SK-N-SH (cell line): Measurements from ENCODE around the gene MAPKAPK3. TPM values are rescaled to one million over a fixed set of nuclear protein-coding genes. Genes with fewer than 3 reads are reported as not detected.

Source experiments
- CTCF ChIA-PET: fragments of 300-600, 350-600 bp; formaldehyde crosslinking; extraction: SDS; loops from one replicate; lab custom pipeline; 2021; lab: Yijun Ruan, JAX
- POLR2A ChIA-PET: fragments of 350-600 bp; sonication (Branson Sonifier 250); formaldehyde crosslinking; extraction: SDS; loops from one replicate; lab custom pipeline; 2020; ENCODE audit warnings: antibody characterized with exemption, inconsistent platforms; lab: Yijun Ruan, JAX
- DNase-seq: peaks from one replicate; pipeline ENCODE4 v3.0.0; 2012
- H2AFZ ChIP-seq: fragments of 200-600 bp; sonication (generic); 2 replicates; pipeline ENCODE4 v1.8.1; 2016; ENCODE audit warnings: antibody characterized with exemption, mild to moderate bottlenecking, low read depth
- H3F3A ChIP-seq: fragments of 200-600 bp; sonication (generic); replicated peaks from 2 replicates; pipeline ENCODE3; 2016; ENCODE audit warnings: antibody characterized with exemption, mild to moderate bottlenecking; ENCODE audit not compliant: insufficient read depth
- H3K27ac ChIP-seq, 2 experiments: fragments of 200-500 bp in 1 of 2; fragments of 200-600 bp in 1 of 2; sonication (Bioruptor generic) in 1 of 2; sonication (generic), shearing (Covaris generic) in 1 of 2; 2 replicates each; pipeline versions ENCODE4 v1.5.1 to v1.6.1; 2014 to 2016; ENCODE audit warnings: low read depth in 2 of 2, inconsistent platforms in 1 of 2, low read length in 1 of 2, mild to moderate bottlenecking in 1 of 2, mixed read lengths in 1 of 2
- H3K27me3 ChIP-seq: fragments of 200-600 bp; sonication (generic), shearing (Covaris generic); 2 replicates; pipeline ENCODE4 v1.6.1; 2016; ENCODE audit warnings: mixed run types; ENCODE audit not compliant: insufficient read depth
- H3K36me3 ChIP-seq, 2 experiments: fragments of 200-500 bp in 1 of 2; fragments of 200-600 bp in 1 of 2; sonication (Bioruptor generic) in 1 of 2; sonication (generic) in 1 of 2; replicated peaks in 1 of 2; 2 replicates each; pipeline versions ENCODE3 to v1.5.1; 2014 to 2016; ENCODE audit warnings: low read length in 1 of 2, mild to moderate bottlenecking in 1 of 2; ENCODE audit not compliant: insufficient read depth in 2 of 2, control insufficient read depth in 1 of 2
- H3K4me1 ChIP-seq, 2 experiments: fragments of 200-500 bp in 1 of 2; fragments of 200-600 bp in 1 of 2; sonication (Bioruptor generic) in 1 of 2; sonication (generic), shearing (Covaris generic) in 1 of 2; 2 replicates each; pipeline versions ENCODE4 v1.5.1 to v1.6.1; 2014 to 2016; ENCODE audit warnings: low read depth in 1 of 2, low read length in 1 of 2, mixed run types in 1 of 2; ENCODE audit not compliant: insufficient read depth in 2 of 2, control insufficient read depth in 1 of 2
- H3K4me2 ChIP-seq: fragments of 200-600 bp; sonication (generic), shearing (Covaris generic); 2 replicates; pipeline ENCODE4 v1.6.1; 2017; ENCODE audit warnings: mixed run types
- H3K4me3 ChIP-seq, 2 experiments: fragments of 200-500 bp in 1 of 2; fragments of 200-600 bp in 1 of 2; sonication (Bioruptor generic) in 1 of 2; sonication (generic), shearing (Covaris generic) in 1 of 2; 2 replicates each; pipeline versions ENCODE4 v1.5.1 to v1.8.1; 2014 to 2016; ENCODE audit warnings: low read depth in 2 of 2, inconsistent platforms in 1 of 2, low read length in 1 of 2, mild to moderate bottlenecking in 1 of 2, mixed read lengths in 1 of 2, moderate library complexity in 1 of 2
- H3K79me2 ChIP-seq: fragments of 200-600 bp; sonication (generic); 2 replicates; pipeline ENCODE4 v1.8.1; 2017; ENCODE audit warnings: mild to moderate bottlenecking; ENCODE audit not compliant: insufficient read depth
- H3K9ac ChIP-seq: fragments of 200-600 bp; sonication (generic); 2 replicates; pipeline ENCODE4 v1.6.1; 2017; ENCODE audit warnings: mixed run types
- H3K9me2 ChIP-seq: fragments of 200-600 bp; sonication (generic); 2 replicates; pipeline ENCODE4 v1.6.1; 2017; ENCODE audit warnings: mixed run types
- H3K9me3 ChIP-seq: fragments of 200-600 bp; sonication (generic); 2 replicates; pipeline ENCODE4 v1.6.1; 2017; ENCODE audit warnings: mixed run types, mild to moderate bottlenecking, moderate library complexity
- H4K20me1 ChIP-seq: fragments of 200-600 bp; sonication (generic); 2 replicates; pipeline ENCODE4 v1.6.1; 2017; ENCODE audit warnings: mild to moderate bottlenecking, mixed run types; ENCODE audit not compliant: insufficient read depth
- CHD2 ChIP-seq: fragments of 150-350 bp; IDR thresholded peaks from 2 replicates; pipeline ENCODE4 v1.6.1; 2018; ENCODE audit warnings: low read length; ENCODE audit not compliant: partially characterized antibody
- CTCF ChIP-seq: fragments of 200-600 bp; sonication (generic); IDR thresholded peaks from 2 replicates; pipeline ENCODE4 v1.6.1; 2017; ENCODE audit warnings: antibody characterized with exemption, mild to moderate bottlenecking, moderate library complexity
- ELF1 ChIP-seq: IDR thresholded peaks from 2 replicates; pipeline ENCODE4 v1.4.0; 2012
- FOXJ3 ChIP-seq: sonication (generic); formaldehyde crosslinking; IDR thresholded peaks from 2 replicates; pipeline ENCODE4 v1.5.1; 2020; ENCODE audit warnings: mild to moderate bottlenecking, missing genetic modification reagents
- GABPA ChIP-seq: IDR thresholded peaks from 2 replicates; pipeline ENCODE4 v1.4.0; 2012; ENCODE audit warnings: low read depth, mild to moderate bottlenecking
- NRF1 ChIP-seq: IDR thresholded peaks from 2 replicates; pipeline ENCODE4 v1.6.1; 2012; ENCODE audit warnings: low read depth, mild to moderate bottlenecking, low read length
- RAD21 ChIP-seq: IDR thresholded peaks from 2 replicates; pipeline ENCODE4 v1.6.1; 2012; ENCODE audit warnings: mild to moderate bottlenecking, low read length
- SIN3A ChIP-seq: IDR thresholded peaks from 2 replicates; pipeline ENCODE4 v1.6.1; 2012; ENCODE audit warnings: low read depth, mild to moderate bottlenecking, low read length, moderate library complexity, borderline replicate concordance
- YY1 ChIP-seq: IDR thresholded peaks from 2 replicates; pipeline ENCODE4 v1.4.0; 2012; ENCODE audit warnings: low read depth, mild to moderate bottlenecking
- ZBTB33 ChIP-seq: IDR thresholded peaks from 2 replicates; pipeline ENCODE4 v1.4.0; 2012; ENCODE audit warnings: low read depth, borderline replicate concordance
- WGBS: methylation state at CpG from one replicate; pipeline ENCODE4 v1.1.6; 2017; ENCODE audit warnings: low lambda C conversion rate; 5-methylcytosine and 5-hydroxymethylcytosine counted together
- polyA plus RNA-seq, 3 experiments: library from polyadenylated mRNA; depleted of rRNA; stranded (reverse); fragments of >200 nt; gene quantifications; 2 replicates each; pipeline ENCODE4 v1.2.3, GENCODE V29; 2012
- TF ChIP-seq, protein P1 (sequence below): IDR thresholded peaks from 2 replicates; pipeline ENCODE4 v1.4.0; 2012; ENCODE audit warnings: low read depth
- TF ChIP-seq, protein P2 (sequence below): IDR thresholded peaks from 2 replicates; pipeline ENCODE4 v1.6.1; 2012; ENCODE audit warnings: mild to moderate bottlenecking, low read depth, low read length, moderate library complexity
- TF ChIP-seq, protein P3 (sequence below): IDR thresholded peaks from 2 replicates; pipeline ENCODE4 v1.4.0; 2012; ENCODE audit warnings: low read depth, borderline replicate concordance

Gene MAPKAPK3
- polyA plus RNA-seq, 1 of the 3 experiments (the other 2 are of a cell fraction) = 29.4 TPM

DNA sequence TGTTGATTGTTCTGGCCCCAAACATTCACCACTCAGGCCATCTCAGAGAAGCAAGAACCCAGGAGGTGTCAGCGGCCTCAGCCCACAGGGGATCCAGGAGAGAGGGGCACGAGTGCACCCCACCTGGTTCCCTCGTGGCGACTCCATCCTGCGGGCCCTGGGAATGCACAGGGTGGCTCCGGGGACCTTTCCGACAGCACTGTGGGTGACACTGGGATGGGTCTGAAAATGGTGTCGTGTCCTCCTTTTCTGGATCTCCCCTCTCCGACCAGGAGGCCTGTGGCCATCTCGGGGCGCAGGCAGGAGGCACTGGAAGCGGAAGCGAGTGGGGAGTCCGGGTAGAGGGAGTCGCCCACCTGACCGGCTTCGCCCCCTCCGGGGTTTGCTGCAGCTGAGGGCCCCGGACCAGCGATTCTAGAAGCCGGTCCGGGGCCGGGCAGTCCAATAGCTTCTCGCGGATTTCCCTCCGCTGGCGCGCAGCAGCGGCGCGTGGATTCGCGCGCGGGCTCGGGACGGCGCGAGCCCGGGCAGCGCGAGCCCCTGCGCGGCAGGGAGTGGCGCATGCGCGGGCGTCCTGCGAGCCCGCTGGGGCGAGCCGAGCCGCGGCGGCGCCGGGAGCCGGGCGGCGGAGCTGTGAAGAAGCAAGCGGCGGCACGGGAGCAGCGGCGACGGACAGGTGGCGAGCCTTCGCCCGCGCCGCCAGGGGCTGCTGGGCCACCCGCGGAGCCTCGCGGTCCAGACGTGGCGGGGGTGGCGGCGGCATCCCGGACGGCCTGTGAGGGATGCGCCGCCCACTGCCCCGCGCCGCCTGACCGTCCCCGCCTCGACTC lies 57.6 kb downstream of the MAPKAPK3 start, which contains the start of gene DOCK3:
Gene DOCK3 (plus strand): TSS at position 579 of the 830 bp plus-strand sequence. CDS start 337 bp downstream, outside the sequence.
- no peaks in the 10 kb centered on the region for H3K36me3 ChIP-seq
- H3K9me3 ChIP-seq = no peaks in the 10 kb centered on the region
- no peak within 1 kb of the TSS for H3K9ac ChIP-seq
- CTCF ChIA-PET = interaction anchor here (0.6 to 5.7 kb wide), 15 partner anchors 8 to 983 kb away, joined by 3 to 44 read pairs (median 4); partner anchors contain the start of gene MAPKAPK3
- H3K79me2 ChIP-seq = no peaks in the 10 kb centered on the region
- peaks cover 12% of the 10 kb centered on the region for H3F3A ChIP-seq
- POLR2A ChIA-PET = interaction anchor here (1.4 kb wide), 1 partner anchor 710 kb away, joined by 3 read pairs; the partner anchor contains the start of gene MANF
- peaks cover 16% of the 10 kb centered on the region for H4K20me1 ChIP-seq
- peak; percentile 94 for DNase-seq
- peak within 1 kb of the TSS; percentile 55; the same call in 1 of the 2 replicates for H3K4me2 ChIP-seq
- no peaks in the 10 kb centered on the region for H3K9me2 ChIP-seq
- no peak within 1 kb of the TSS for H2AFZ ChIP-seq
- TF ChIP-seq RAD21 = no peak
- TF ChIP-seq SIN3A = no peak
- TF ChIP-seq NRF1 = peak; percentile 77
- no peak for TF ChIP-seq CTCF
- TF ChIP-seq, protein P1, sequence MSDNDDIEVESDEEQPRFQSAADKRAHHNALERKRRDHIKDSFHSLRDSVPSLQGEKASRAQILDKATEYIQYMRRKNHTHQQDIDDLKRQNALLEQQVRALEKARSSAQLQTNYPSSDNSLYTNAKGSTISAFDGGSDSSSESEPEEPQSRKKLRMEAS = 0 out of 2 replicates have a peak, but pooled peaks have one; percentile 10
- TF ChIP-seq, all 33 proteins: peak for 2
- peak within 1 kb of the TSS; percentile 25 to 45; a peak in 3 of 4 replicates for H3K4me3 ChIP-seq
- H3K27ac ChIP-seq = no peak within 1 kb of the TSS
- 30% methylated on average over 6 of the region's 89 CpGs for WGBS
- peaks cover 56% of the 10 kb centered on the region for H3K27me3 ChIP-seq
- H3K4me1 ChIP-seq = peaks cover 0 to 4% of the 10 kb centered on the region in 2 experiments; a peak in 1 of 4 replicates

DNA sequence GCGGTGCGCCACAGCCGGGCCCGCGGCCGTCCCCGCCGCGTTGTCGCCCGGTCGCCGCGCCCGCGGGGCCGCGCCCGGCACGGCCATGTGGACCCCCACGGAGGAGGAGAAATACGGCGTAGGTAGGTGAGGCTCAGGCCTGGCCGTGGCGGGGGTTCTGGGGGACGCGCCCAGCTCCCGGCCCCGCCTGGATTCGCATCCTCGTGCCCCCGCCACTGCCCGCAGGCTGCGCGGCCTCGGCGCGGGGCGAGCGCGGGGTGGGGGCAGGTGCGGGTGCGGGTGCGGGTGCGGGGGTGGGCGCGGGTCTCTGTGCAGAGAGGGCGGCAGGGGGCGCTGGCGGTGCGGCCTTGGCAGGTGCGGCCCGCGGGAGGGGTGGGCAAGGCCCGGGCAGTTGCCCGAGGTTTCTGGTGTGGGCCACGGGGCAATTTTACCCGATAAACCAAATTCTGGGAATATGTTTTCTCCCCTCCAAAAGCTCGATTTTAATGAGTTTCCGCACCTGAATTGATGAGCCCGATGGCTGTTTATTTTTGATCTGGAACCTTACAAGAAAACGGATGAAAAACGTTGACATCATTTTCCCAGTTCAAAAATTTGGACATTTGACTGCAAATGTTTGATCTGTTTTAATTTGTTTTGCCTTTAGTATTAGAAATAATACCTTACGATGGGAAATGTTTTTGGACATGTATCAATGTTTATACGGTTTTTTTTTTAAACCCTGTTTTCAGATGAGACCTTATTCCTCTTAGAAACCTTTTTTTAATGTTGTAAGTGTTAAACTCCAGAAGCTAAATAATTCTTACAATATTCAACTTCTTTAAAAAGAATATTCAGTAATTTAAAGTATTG lies 58.5 kb downstream of the MAPKAPK3 start:
- H3K9me2 ChIP-seq = no peaks in the 10 kb centered on the region
- POLR2A ChIA-PET = interaction anchor here (1.4 kb wide), 1 partner anchor 710 kb away, joined by 3 read pairs; the partner anchor contains the start of gene MANF
- peaks cover 12% of the 10 kb centered on the region for H3F3A ChIP-seq
- no peak overlapping the region for H3K4me2 ChIP-seq
- peaks cover 0 to 4% of the 10 kb centered on the region in 2 experiments; a peak in 1 of 4 replicates for H3K4me1 ChIP-seq
- no peak overlapping the region for H2AFZ ChIP-seq
- no peaks in the 10 kb centered on the region for H3K79me2 ChIP-seq
- H3K36me3 ChIP-seq = no peaks in the 10 kb centered on the region
- peak overlapping the region; percentile 25 to 45; a peak in 3 of 4 replicates for H3K4me3 ChIP-seq
- DNase-seq = peak; percentile 78
- H3K9me3 ChIP-seq = no peaks in the 10 kb centered on the region
- WGBS = 8% methylated on average over 9 of the region's 65 CpGs
- peaks cover 53% of the 10 kb centered on the region for H3K27me3 ChIP-seq
- CTCF ChIA-PET = interaction anchor here (0.6 to 5.7 kb wide), 23 partner anchors 8 to 982 kb away, joined by 3 to 44 read pairs (median 4); partner anchors contain the start of gene MAPKAPK3
- no peak overlapping the region for H3K27ac ChIP-seq
- H4K20me1 ChIP-seq = peaks cover 16% of the 10 kb centered on the region
- H3K9ac ChIP-seq = no peak overlapping the region
- TF ChIP-seq ZBTB33 (no peak), FOXJ3 (no peak), GABPA (no peak), ELF1 (no peak), YY1 (no peak), CHD2 (no peak)
- TF ChIP-seq, protein P2, sequence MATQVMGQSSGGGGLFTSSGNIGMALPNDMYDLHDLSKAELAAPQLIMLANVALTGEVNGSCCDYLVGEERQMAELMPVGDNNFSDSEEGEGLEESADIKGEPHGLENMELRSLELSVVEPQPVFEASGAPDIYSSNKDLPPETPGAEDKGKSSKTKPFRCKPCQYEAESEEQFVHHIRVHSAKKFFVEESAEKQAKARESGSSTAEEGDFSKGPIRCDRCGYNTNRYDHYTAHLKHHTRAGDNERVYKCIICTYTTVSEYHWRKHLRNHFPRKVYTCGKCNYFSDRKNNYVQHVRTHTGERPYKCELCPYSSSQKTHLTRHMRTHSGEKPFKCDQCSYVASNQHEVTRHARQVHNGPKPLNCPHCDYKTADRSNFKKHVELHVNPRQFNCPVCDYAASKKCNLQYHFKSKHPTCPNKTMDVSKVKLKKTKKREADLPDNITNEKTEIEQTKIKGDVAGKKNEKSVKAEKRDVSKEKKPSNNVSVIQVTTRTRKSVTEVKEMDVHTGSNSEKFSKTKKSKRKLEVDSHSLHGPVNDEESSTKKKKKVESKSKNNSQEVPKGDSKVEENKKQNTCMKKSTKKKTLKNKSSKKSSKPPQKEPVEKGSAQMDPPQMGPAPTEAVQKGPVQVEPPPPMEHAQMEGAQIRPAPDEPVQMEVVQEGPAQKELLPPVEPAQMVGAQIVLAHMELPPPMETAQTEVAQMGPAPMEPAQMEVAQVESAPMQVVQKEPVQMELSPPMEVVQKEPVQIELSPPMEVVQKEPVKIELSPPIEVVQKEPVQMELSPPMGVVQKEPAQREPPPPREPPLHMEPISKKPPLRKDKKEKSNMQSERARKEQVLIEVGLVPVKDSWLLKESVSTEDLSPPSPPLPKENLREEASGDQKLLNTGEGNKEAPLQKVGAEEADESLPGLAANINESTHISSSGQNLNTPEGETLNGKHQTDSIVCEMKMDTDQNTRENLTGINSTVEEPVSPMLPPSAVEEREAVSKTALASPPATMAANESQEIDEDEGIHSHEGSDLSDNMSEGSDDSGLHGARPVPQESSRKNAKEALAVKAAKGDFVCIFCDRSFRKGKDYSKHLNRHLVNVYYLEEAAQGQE = no peak
- TF ChIP-seq, protein P3, sequence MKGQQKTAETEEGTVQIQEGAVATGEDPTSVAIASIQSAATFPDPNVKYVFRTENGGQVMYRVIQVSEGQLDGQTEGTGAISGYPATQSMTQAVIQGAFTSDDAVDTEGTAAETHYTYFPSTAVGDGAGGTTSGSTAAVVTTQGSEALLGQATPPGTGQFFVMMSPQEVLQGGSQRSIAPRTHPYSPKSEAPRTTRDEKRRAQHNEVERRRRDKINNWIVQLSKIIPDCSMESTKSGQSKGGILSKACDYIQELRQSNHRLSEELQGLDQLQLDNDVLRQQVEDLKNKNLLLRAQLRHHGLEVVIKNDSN = no peak
